Ishikawa (cell line): ENCODE measurements around the gene CAGE1.

ENCODE experiments used
- CEBPB ChIP-seq: IDR thresholded peaks from 2 replicates; pipeline ENCODE4 v1.6.1; 2012
- CREB1 ChIP-seq: IDR thresholded peaks from 2 replicates; pipeline ENCODE4 v1.6.1; 2012; ENCODE audit warnings: low read depth
- EGR1 ChIP-seq: IDR thresholded peaks from 2 replicates; pipeline ENCODE4 v1.6.1; 2012
- EP300 ChIP-seq: IDR thresholded peaks from 2 replicates; pipeline ENCODE4 v1.6.1; 2012; ENCODE audit warnings: borderline replicate concordance
- FOXM1 ChIP-seq: IDR thresholded peaks from 2 replicates; pipeline ENCODE4 v1.6.1; 2012; ENCODE audit warnings: low read depth, borderline replicate concordance
- NFIC ChIP-seq: IDR thresholded peaks from 2 replicates; pipeline ENCODE4 v1.6.1; 2012
- RAD21 ChIP-seq: IDR thresholded peaks from 2 replicates; pipeline ENCODE4 v1.6.1; 2012; ENCODE audit warnings: low read depth
- TAF1 ChIP-seq: IDR thresholded peaks from 2 replicates; pipeline ENCODE4 v1.6.1; 2012; ENCODE audit warnings: low read depth, mild to moderate bottlenecking
- TCF12 ChIP-seq: IDR thresholded peaks from 2 replicates; pipeline ENCODE4 v1.6.1; 2012; ENCODE audit warnings: low read depth
- TEAD4 ChIP-seq: IDR thresholded peaks from 2 replicates; pipeline ENCODE4 v1.6.1; 2012
- YY1 ChIP-seq: IDR thresholded peaks from 2 replicates; pipeline ENCODE4 v1.6.1; 2012; ENCODE audit warnings: low read depth
- ZBTB7A ChIP-seq: IDR thresholded peaks from 2 replicates; pipeline ENCODE4 v1.6.1; 2012; ENCODE audit warnings: low read depth
- TF ChIP-seq, protein P1 (sequence below): IDR thresholded peaks from 2 replicates; pipeline ENCODE4 v1.6.1; 2012
- TF ChIP-seq, protein P2 (sequence below): IDR thresholded peaks from 2 replicates; pipeline ENCODE4 v1.6.1; 2012
- TF ChIP-seq, protein P3 (sequence below): IDR thresholded peaks from 2 replicates; pipeline ENCODE4 v1.6.1; 2012; ENCODE audit warnings: low read depth, mild to moderate bottlenecking

CAGE1 gene

DNA sequence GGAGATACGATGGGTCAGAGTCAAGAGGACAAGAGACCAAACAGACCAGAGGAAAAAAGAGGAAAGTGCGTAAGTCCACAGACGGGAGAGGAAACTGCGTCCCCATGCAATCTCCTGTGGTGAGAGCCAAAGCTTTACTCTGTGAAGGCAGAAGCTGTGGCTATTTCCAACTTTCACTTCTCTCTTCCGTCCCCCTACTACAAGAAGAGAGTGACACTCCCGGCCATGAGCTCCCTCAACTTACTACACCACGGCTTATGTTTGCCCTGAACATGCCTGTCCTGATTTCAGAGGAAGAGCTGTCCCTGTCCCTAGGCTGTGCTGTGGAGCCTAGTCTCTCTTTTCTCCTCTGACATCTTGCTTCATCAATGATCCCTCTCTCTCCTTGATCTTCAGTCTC is 65.0 kb downstream of the CAGE1 start:
- TF ChIP-seq, protein P1, sequence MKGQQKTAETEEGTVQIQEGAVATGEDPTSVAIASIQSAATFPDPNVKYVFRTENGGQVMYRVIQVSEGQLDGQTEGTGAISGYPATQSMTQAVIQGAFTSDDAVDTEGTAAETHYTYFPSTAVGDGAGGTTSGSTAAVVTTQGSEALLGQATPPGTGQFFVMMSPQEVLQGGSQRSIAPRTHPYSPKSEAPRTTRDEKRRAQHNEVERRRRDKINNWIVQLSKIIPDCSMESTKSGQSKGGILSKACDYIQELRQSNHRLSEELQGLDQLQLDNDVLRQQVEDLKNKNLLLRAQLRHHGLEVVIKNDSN, result no peak
- TF ChIP-seq NFIC (no peak), TEAD4 (no peak), YY1 (no peak), ZBTB7A (no peak), EGR1 (no peak), CREB1 (no peak)
- TF ChIP-seq, protein P2, sequence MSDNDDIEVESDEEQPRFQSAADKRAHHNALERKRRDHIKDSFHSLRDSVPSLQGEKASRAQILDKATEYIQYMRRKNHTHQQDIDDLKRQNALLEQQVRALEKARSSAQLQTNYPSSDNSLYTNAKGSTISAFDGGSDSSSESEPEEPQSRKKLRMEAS, result no peak

DNA sequence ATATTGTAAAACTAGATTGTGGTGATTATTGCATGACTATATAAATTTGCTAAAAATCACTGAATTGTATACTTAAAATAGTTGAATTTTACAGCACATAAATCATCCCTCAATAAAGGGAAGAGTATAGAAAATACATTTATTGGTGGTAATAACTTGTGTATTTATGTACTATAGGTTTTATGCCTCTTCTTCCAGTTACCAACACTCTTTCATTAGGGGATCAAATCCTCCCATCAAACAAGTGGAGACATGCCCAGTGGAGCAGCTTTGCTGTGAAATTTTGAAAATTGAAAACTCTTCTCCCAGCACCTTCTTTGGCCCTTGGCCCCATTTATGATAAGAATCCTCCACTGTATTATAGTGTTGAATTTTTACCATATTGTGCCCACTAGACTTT is 66.5 kb downstream of the CAGE1 start:
- TF ChIP-seq CREB1 (no peak), EGR1 (no peak), CEBPB (no peak), TCF12 (no peak), YY1 (no peak), ZBTB7A (no peak), NFIC (no peak), TAF1 (no peak), FOXM1 (no peak), RAD21 (no peak), EP300 (no peak), TEAD4 (no peak)
- TF ChIP-seq, protein P2, result no peak
- TF ChIP-seq, protein P1, result no peak
- TF ChIP-seq, protein P3, sequence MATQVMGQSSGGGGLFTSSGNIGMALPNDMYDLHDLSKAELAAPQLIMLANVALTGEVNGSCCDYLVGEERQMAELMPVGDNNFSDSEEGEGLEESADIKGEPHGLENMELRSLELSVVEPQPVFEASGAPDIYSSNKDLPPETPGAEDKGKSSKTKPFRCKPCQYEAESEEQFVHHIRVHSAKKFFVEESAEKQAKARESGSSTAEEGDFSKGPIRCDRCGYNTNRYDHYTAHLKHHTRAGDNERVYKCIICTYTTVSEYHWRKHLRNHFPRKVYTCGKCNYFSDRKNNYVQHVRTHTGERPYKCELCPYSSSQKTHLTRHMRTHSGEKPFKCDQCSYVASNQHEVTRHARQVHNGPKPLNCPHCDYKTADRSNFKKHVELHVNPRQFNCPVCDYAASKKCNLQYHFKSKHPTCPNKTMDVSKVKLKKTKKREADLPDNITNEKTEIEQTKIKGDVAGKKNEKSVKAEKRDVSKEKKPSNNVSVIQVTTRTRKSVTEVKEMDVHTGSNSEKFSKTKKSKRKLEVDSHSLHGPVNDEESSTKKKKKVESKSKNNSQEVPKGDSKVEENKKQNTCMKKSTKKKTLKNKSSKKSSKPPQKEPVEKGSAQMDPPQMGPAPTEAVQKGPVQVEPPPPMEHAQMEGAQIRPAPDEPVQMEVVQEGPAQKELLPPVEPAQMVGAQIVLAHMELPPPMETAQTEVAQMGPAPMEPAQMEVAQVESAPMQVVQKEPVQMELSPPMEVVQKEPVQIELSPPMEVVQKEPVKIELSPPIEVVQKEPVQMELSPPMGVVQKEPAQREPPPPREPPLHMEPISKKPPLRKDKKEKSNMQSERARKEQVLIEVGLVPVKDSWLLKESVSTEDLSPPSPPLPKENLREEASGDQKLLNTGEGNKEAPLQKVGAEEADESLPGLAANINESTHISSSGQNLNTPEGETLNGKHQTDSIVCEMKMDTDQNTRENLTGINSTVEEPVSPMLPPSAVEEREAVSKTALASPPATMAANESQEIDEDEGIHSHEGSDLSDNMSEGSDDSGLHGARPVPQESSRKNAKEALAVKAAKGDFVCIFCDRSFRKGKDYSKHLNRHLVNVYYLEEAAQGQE, result no peak

DNA sequence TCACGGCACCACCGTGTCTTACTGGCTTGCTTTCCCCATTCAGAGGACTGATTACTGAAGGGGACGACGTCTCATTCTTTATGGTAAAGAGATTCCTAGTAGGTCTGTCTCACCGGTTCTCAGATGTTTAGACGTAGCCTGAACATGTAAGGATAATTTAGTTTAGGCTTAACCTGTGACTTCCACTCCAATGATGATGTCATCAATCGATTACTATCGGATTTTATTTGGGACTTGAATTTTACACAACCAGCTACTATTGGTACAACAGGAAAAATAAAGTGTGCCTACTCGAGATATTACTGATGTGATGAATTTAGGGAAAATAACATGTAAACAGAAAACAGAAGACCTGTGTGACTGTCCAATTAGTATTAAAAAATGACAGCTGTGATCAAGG is 72.0 kb downstream of the CAGE1 start:
- TF ChIP-seq TEAD4 (no peak), NFIC (no peak), YY1 (no peak)

DNA sequence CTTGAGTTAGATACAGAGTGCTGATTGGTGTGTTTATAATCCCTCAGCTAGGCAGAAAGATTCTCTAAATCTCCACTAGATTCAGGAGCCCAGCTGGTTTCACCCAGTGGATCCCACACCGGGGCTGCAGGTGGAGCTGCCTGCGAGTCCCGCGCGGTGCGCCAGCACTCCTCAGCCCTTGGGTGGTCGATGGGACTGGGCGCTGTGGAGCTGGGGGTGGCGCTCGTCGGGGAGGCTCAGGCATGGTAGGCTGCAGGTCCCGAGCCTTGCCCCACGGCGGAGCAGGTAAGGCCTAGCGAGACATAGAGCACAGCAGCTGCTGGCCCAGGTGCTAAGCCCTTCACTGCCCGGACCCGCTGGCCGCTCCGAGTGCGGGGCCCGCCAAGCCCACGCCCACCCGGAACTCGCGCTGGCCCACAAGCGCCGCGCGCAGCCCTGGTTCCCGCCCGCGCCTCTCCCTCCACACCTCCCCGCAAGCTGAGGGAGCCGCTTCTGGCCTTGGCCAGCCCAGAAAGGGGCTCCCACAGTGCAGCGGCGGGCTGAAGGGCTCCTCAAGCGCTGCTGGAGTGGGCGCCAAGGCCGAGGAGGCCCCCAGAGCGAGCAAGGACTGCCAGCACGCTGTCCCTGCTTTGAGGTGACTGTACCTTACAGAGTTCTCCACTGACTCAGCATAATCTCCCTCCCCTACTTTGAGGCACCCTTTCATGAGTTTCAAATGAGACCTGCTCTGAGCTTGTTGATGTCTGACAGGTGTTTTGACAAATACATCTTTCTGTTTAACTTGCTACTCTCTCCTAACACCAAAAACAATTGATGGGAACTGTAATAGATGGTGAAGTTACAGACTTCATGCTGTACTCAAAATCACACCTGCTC is 72.6 kb downstream of the CAGE1 start:
- TF ChIP-seq RAD21 (no peak), YY1 (no peak), FOXM1 (no peak), TCF12 (no peak), EGR1 (no peak), TAF1 (no peak), TEAD4 (no peak), CEBPB (no peak)
- TF ChIP-seq, protein P3, result no peak

DNA sequence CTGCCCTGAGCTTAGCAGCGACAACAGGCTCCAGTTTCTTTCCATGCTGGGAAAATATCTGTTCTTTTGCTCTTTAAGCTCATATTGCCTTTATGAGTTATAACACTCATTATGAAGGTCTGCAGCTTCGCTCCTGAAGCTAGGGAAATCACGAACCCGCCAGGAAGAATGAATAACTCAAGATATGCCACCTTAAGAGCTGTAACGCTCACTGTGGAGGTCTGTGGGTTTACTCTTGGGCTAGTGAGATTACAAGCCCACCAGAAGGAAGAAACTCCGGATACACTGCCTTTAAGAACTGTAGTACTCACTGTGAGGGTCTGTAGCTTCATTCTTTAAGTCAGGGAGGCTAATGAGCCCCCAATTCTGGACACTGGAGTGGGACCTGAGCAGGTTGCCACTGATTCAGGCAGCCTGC is 73.6 kb downstream of the CAGE1 start:
- TF ChIP-seq TEAD4, result no peak
- no peak for TF ChIP-seq RAD21
- TF ChIP-seq CEBPB, result no peak
- TF ChIP-seq CREB1, result no peak
- TF ChIP-seq, protein P2, result no peak
- TF ChIP-seq TCF12, result no peak
- no peak for TF ChIP-seq FOXM1
- no peak for TF ChIP-seq NFIC

DNA sequence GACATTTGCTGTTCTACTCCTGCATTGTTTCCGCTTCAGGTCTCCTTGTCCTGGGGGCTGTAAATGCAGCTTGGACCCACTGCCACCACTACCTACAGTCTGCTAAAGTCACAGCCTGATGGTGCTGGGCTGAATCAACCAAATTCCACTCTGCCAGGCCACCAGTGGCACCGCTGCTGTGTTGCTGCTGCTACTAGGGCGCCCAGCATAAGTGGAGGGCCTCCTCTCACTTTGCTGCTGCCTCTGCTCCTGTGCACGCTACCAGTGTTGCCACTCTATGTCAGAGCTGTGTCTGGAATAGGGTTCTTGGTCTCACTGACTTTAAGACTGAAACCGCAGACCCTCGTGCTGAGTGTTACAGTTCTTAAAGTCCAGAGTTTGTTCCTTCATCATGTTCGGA is 75.1 kb downstream of the CAGE1 start:
- TF ChIP-seq TAF1, result no peak
